MV-4-11 (cell line): ENCODE data around the gene RALGAPA2.

Source experiments
- DNase-seq: peaks from one replicate; lab custom pipeline; 2025; lab: John Stamatoyannopoulos, UW

Gene RALGAPA2

GRCh38 chr20:20462185-20462584 is 250.3 kb downstream of the RALGAPA2 start:
- no peak for DNase-seq

GRCh38 chr20:20461551-20461950 is 250.9 kb downstream of the RALGAPA2 start:
- DNase-seq: no peak

- DNase-seq: no peak
These were observed 252.7 kb downstream of the RALGAPA2 start for GRCh38 chr20:20459726-20460125.

GRCh38 chr20:20457392-20458126 is 254.9 kb downstream of the RALGAPA2 start:
- DNase-seq: no peak

- DNase-seq: peak; percentile 11
These were observed 255.7 kb downstream of the RALGAPA2 start for GRCh38 chr20:20456741-20457140.

GRCh38 chr20:20455926-20456325 is 256.5 kb downstream of the RALGAPA2 start:
- DNase-seq: no peak

- DNase-seq: no peak
These were observed 257.4 kb downstream of the RALGAPA2 start for GRCh38 chr20:20454850-20455627.

- DNase-seq: no peak
These were observed 258.1 kb downstream of the RALGAPA2 start for GRCh38 chr20:20454367-20454766.

- peak; percentile 62 for DNase-seq
These were observed 260.2 kb downstream of the RALGAPA2 start for GRCh38 chr20:20452254-20452676.

GRCh38 chr20:20450521-20450920 is 261.9 kb downstream of the RALGAPA2 start:
- no peak for DNase-seq

GRCh38 chr20:20448881-20449280 is 263.6 kb downstream of the RALGAPA2 start:
- no peak for DNase-seq

GRCh38 chr20:20447196-20447595 is 265.2 kb downstream of the RALGAPA2 start:
- no peak for DNase-seq

GRCh38 chr20:20446425-20447015 is 265.9 kb downstream of the RALGAPA2 start:
- DNase-seq: no peak

- DNase-seq: peak; percentile 50
These were observed 266.4 kb downstream of the RALGAPA2 start for GRCh38 chr20:20446001-20446400.

- no peak for DNase-seq
These were observed 268.9 kb downstream of the RALGAPA2 start for GRCh38 chr20:20443504-20443903.

- DNase-seq: no peak
These were observed 270.0 kb downstream of the RALGAPA2 start for GRCh38 chr20:20442466-20442865.

- DNase-seq: no peak
These were observed 271.4 kb downstream of the RALGAPA2 start for GRCh38 chr20:20440886-20441658.

GRCh38 chr20:20440481-20440880 is 272.0 kb downstream of the RALGAPA2 start:
- DNase-seq: no peak

- DNase-seq: no peak
These were observed 272.7 kb downstream of the RALGAPA2 start for GRCh38 chr20:20439602-20440190.

GRCh38 chr20:20437314-20437713 is 275.1 kb downstream of the RALGAPA2 start:
- DNase-seq: no peak

- no peak for DNase-seq
These were observed 275.8 kb downstream of the RALGAPA2 start for GRCh38 chr20:20436689-20437088.

- no peak for DNase-seq
These were observed 277.0 kb downstream of the RALGAPA2 start for GRCh38 chr20:20435453-20435852.
